Heart left ventricle (tissue), 16 donors: ENCODE measurements around the gene GRM1. TPM values are rescaled to one million over a fixed set of nuclear protein-coding genes. Genes with fewer than 3 reads are reported as not detected.

Source experiments
- ATAC-seq, 4 donors: fragments of 200-7000 bp; cut with Tn5 transposase; one replicate each; pipeline ENCODE4 v1.9.1; 2020 to 2022; ENCODE audit warnings: moderate library complexity in 4 of 4, mild to moderate bottlenecking in 3 of 4, moderate number of reproducible peaks in 1 of 4
- DNase-seq, 5 donors: peaks; one replicate each; pipeline ENCODE4 v3.0.0-alpha.2; 2020
- H3K27ac ChIP-seq, 12 donors: fragments of 200-600 bp; sonication (generic) in 4 of 12; one replicate each; pipeline versions ENCODE4 v1.5.0 to v1.8.0; 2016 to 2022; ENCODE audit warnings: mild to moderate bottlenecking in 2 of 12
- H3K27me3 ChIP-seq, 9 donors: fragments of 200-600 bp; sonication (generic) in 2 of 9; one replicate each; pipeline versions ENCODE4 v1.5.1 to v1.8.0; 2016 to 2022; ENCODE audit warnings: mild to moderate bottlenecking in 3 of 9
- H3K36me3 ChIP-seq, 9 donors: fragments of 200-600 bp; sonication (generic) in 2 of 9; one replicate each; pipeline versions ENCODE4 v1.5.0 to v1.8.0; 2018 to 2022; ENCODE audit warnings: mild to moderate bottlenecking in 2 of 9
- H3K4me1 ChIP-seq, 12 donors: fragments of 200-600 bp; sonication (generic) in 4 of 12; one replicate each; pipeline versions ENCODE4 v1.5.0 to v1.8.0; 2016 to 2022; ENCODE audit warnings: mild to moderate bottlenecking in 3 of 12
- H3K4me3 ChIP-seq, 12 donors: fragments of 200-600 bp; sonication (generic) in 4 of 12; one replicate each; pipeline versions ENCODE4 v1.5.0 to v1.8.0; 2017 to 2022; ENCODE audit warnings: mild to moderate bottlenecking in 9 of 12, moderate library complexity in 4 of 12
- H3K9me3 ChIP-seq, 12 donors: fragments of 200-600 bp; sonication (generic) in 4 of 12; one replicate each; pipeline versions ENCODE4 v1.5.0 to v1.8.0; 2016 to 2022; ENCODE audit warnings: mild to moderate bottlenecking in 1 of 12
- POLR2A ChIP-seq, 2 donors: fragments of 450-650 bp; IDR thresholded peaks; one replicate each; pipeline ENCODE4 v1.6.1; 2017; ENCODE audit warnings: antibody characterized with exemption in 2 of 2, mild to moderate bottlenecking in 2 of 2, moderate library complexity in 2 of 2
- WGBS, 4 donors: extraction: QIAGEN DNeasy Blood & Tissue Kit in 2 of 4; methylation state at CpG; one replicate each; pipeline versions ENCODE4 v1.1.5 to v1.1.7; 2013 to 2018; 5-methylcytosine and 5-hydroxymethylcytosine counted together
- intact Hi-C, 10 donors: fragments of 100-400 bp; cut with DNase I; formaldehyde crosslinking; loops; one replicate each; pipeline versions ENCODE4 v1.11.1 to v1.14.2; 2022
- polyA plus RNA-seq, 2 donors: library from polyadenylated mRNA; stranded (reverse); fragments of 200-250 nt; gene quantifications; one replicate each; pipeline ENCODE4 v1.2.3, GENCODE V29; 2013
- total RNA-seq, 9 donors: library from RNA; depleted of rRNA in 2 of 9; stranded (reverse); fragments of >200 nt in 2 of 9; fragmentation: NEBNext Ultra II Directional in 3 of 9; extraction: Animal tissue kit (Norgen Biotek cat#: 25700) in 3 of 9; gene quantifications; one replicate each; pipeline versions ENCODE4 v1.1.0 to v1.2.4, GENCODE V29; 2016 to 2023
- TF ChIP-seq, protein P1 (sequence below), 12 donors: fragments of 200-600 bp; sonication (generic) in 4 of 12; IDR thresholded peaks; one replicate each; pipeline versions ENCODE4 v1.5.0 to v1.8.0; 2018 to 2022; ENCODE audit warnings: antibody characterized with exemption in 12 of 12, mild to moderate bottlenecking in 5 of 12
- donor health status: ischemic (EF 13 %, LVEDD 7.1; RV severe dilation, severe dysfunction).
- donor health status: healthy with polysubstance abuse.
- donor health status: DM: no; HTN: yes; CAD: no.
- donor health status: DM: no; HTN: no; CAD: no.
- donor health status: ischemic (EF 25% LVEDD 6.9; RV normal size, moderate dysfunction).
- donor health status: ischemic (EF 25% LVEDD 5.7; RV mildly dilated, moderate dysfunction).
- donor health status: healthy.
- donor health status: DM: yes; HTN: yes; CAD: no.
- donor health status: ischemic (EF 35%, LVEDD 5.7; RV mildly dilated, moderate dysfunction).
- donor health status: nonischemic (EF 11% LVEDD 7.7; RV severe dilation, severe dysfunction).
- donor health status: DM: yes; HTN: yes; CAD: no.
- donor health status: PGD.
- donor health status: ischemic (EF 29% LVEDD 5.4; RV normal size, mild dysfunction).
- donor health status: nonischemic (EF 23%, LVEDD 6.1; RV moderate dilation, normal function).

The GRM1 gene
- total and polyA plus RNA-seq, 11 donors = 0.62 to 6.9 (median 4.7) TPM

DNA sequence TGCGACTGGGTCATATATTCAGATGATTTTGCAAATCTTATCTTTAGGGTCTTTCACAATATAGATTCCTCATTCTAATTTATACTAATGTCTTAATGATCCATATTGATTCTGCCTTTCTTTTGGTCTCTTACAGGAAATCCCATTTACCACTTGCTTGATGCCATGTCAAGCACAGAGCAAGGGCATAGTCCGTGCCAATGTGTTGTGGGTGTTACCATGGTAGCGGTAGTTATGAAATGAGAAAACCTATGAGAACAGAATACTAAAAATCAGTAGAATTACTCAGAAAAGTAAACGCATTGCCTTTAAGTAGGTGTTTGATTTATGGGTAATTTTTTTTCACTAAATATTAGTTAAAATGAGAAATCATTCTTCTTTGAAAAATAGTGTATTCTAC, 360.9 kb downstream of the GRM1 start:
- H3K27ac ChIP-seq = no peak overlapping the region
- peaks cover 0 to 11% (median 0%) of the 10 kb centered on the region in 12 donors for H3K4me1 ChIP-seq
- no peaks in the 10 kb centered on the region for H3K36me3 ChIP-seq
- DNase-seq (no peak), ATAC-seq (no peak)
- no peak for TF ChIP-seq POLR2A (IDR thresholded peaks at IDR 0.05)
- TF ChIP-seq, protein P1, sequence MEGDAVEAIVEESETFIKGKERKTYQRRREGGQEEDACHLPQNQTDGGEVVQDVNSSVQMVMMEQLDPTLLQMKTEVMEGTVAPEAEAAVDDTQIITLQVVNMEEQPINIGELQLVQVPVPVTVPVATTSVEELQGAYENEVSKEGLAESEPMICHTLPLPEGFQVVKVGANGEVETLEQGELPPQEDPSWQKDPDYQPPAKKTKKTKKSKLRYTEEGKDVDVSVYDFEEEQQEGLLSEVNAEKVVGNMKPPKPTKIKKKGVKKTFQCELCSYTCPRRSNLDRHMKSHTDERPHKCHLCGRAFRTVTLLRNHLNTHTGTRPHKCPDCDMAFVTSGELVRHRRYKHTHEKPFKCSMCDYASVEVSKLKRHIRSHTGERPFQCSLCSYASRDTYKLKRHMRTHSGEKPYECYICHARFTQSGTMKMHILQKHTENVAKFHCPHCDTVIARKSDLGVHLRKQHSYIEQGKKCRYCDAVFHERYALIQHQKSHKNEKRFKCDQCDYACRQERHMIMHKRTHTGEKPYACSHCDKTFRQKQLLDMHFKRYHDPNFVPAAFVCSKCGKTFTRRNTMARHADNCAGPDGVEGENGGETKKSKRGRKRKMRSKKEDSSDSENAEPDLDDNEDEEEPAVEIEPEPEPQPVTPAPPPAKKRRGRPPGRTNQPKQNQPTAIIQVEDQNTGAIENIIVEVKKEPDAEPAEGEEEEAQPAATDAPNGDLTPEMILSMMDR (IDR thresholded peaks at IDR 0.05) = no peak
- H3K9me3 ChIP-seq = peaks cover 0 to 2% (median 0%) of the 10 kb centered on the region in 12 donors
- 78 to 86% (median 83%) methylated on average over 4 of the region's 4 CpGs for WGBS, 4 donors
- no peak overlapping the region for H3K4me3 ChIP-seq
- no peaks in the 10 kb centered on the region for H3K27me3 ChIP-seq
- intact Hi-C loops = no loop called here

DNA sequence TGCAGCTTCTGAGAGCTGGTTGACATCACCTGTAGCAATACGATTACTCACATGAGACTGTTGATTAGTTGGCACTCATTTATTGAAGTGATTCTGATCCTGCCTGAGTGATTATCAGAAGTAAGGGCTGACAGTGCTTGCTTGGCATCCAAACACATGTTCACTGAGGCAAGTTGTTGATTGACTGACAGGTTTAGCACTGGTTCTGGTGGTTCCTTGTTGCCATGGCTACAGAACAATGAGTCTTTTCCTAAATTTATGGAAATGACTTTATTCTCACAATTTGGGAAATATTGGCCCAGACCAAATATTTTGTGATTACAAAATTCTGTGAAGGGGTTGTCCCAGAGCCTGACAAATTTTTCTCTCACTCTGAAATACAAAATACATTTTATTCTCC, 368.8 kb downstream of the GRM1 start:
- Histone ChIP-seq H3K27me3 (no peaks in the 10 kb centered on the region), H3K9me3 (peaks cover 0 to 2% (median 0%) of the 10 kb centered on the region in 12 donors), H3K27ac (no peak overlapping the region), H3K36me3 (no peaks in the 10 kb centered on the region), H3K4me3 (no peak overlapping the region), H3K4me1 (no peaks in the 10 kb centered on the region)
- ATAC-seq (peak in 1 of 4 donors; percentile 44), DNase-seq (no peak)
- TF ChIP-seq POLR2A (IDR thresholded peaks at IDR 0.05) = no peak
- TF ChIP-seq, protein P1 (IDR thresholded peaks at IDR 0.05) = no peak
- intact Hi-C loops = no loop called here
- 43 to 49% (median 46%) methylated on average over 1 of the region's 1 CpG for WGBS, 4 donors

DNA sequence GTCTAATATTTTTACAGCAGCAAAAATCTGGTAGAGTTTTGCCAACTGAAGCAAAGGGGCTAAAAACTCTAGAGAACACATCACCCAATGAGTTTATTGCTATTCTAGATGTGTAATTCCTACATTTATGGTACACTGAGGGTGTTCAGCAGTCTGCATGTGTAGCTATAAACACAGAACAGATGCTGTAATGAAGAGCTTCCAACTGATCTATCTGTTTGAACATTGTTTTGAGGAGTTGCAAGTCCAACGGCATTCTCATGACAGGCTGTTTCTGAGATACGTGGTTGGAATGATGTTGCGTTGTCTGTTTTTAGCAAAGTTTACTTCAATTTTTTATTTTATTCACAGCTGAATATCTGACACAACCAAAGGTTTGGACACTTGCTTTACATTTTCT, 373.6 kb downstream of the GRM1 start:
- TF ChIP-seq, protein P1 (IDR thresholded peaks at IDR 0.05) = no peak
- TF ChIP-seq POLR2A (IDR thresholded peaks at IDR 0.05) = no peak
- ATAC-seq = no peak
- no peak for DNase-seq
- no peaks in the 10 kb centered on the region for H3K27me3 ChIP-seq
- H3K4me3 ChIP-seq = no peak overlapping the region
- 79 to 90% (median 84%) methylated on average over 3 of the region's 3 CpGs for WGBS, 4 donors
- peaks cover 0 to 6% (median 0%) of the 10 kb centered on the region in 12 donors for H3K9me3 ChIP-seq
- H3K4me1 ChIP-seq = no peaks in the 10 kb centered on the region
- H3K36me3 ChIP-seq = no peaks in the 10 kb centered on the region
- no peak overlapping the region for H3K27ac ChIP-seq
- intact Hi-C loops = no loop called here

DNA sequence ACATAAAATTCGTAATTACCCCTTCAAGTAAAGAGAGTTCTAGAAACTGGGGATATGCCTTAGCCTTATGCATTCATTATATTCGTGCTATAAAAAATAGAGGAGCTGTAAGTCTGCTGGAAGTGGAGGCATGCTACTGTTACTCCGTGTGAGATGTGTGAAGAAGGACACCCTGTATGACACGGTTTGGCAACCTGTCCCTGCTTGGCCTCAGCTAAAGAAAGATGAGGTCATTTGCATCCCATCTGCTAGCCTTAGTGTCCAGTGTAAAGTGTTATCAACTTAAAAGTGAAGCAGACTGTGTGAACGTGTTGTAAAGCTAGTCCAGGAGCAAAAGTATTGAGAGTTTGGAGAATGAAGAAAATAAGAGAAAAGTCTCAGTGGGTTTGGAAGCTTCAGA, 379.7 kb downstream of the GRM1 start:
- H3K27ac ChIP-seq = no peak overlapping the region
- no peak overlapping the region for H3K4me3 ChIP-seq
- no peaks in the 10 kb centered on the region for H3K36me3 ChIP-seq
- DNase-seq (no peak), ATAC-seq (peak in 1 of 4 donors; percentile 66)
- intact Hi-C loops = no loop called here
- WGBS, 4 donors = 46 to 53% (median 48%) methylated on average over 5 of the region's 5 CpGs
- no peaks in the 10 kb centered on the region for H3K27me3 ChIP-seq
- H3K9me3 ChIP-seq = peaks cover 0 to 6% (median 0%) of the 10 kb centered on the region in 12 donors
- TF ChIP-seq, protein P1 (IDR thresholded peaks at IDR 0.05) = no peak
- TF ChIP-seq POLR2A (IDR thresholded peaks at IDR 0.05) = no peak
- H3K4me1 ChIP-seq = no peaks in the 10 kb centered on the region
